PC-9 (cell line): ENCODE results near the gene RHBDD2. TPM values are rescaled to one million over a fixed set of nuclear protein-coding genes. Genes with fewer than 3 reads are reported as not detected.
A peak's percentile ranks its signal among the peaks of the same experiment; 100 is the strongest.

Experiments used
- BruUV-seq: library from RNA; stranded (reverse); fragments of 400-500 nt; replicated peaks from 2 replicates; lab custom pipeline; 2021; lab: Mats Ljungman, UMichigan
- CTCF ChIA-PET: fragments of 300-600 bp; sonication (Branson Sonifier 250); formaldehyde crosslinking; loops from one replicate; lab custom pipeline; 2022; ENCODE audit warnings: antibody characterized with exemption; lab: Charles Lee
- POLR2A ChIA-PET: fragments of 300-600 bp; sonication (Branson Sonifier 250); formaldehyde crosslinking; loops from one replicate; lab custom pipeline; 2022; ENCODE audit warnings: antibody characterized with exemption; ENCODE audit not compliant: unreplicated experiment; lab: Charles Lee
- DNase-seq, 2 experiments: peaks; one replicate each; pipeline versions ENCODE4 v3.0.0 to v3.0.0-alpha.2; 2015 to 2022; ENCODE audit warnings: mixed read lengths in 1 of 2
- H2AFZ ChIP-seq: fragments of 200-600 bp; sonication (generic); 2 replicates; pipeline ENCODE4 v1.8.1; 2017; ENCODE audit warnings: antibody characterized with exemption
- H3F3A ChIP-seq: fragments of 200-600 bp; sonication (generic); 2 replicates; pipeline ENCODE4 v1.8.1; 2017; ENCODE audit warnings: antibody characterized with exemption, mild to moderate bottlenecking, low read depth; ENCODE audit not compliant: insufficient read depth
- H3K27ac ChIP-seq: fragments of 200-600 bp; sonication (generic); 2 replicates; pipeline ENCODE4 v1.6.1; 2016; ENCODE audit warnings: mixed run types
- H3K27me3 ChIP-seq: fragments of 200-600 bp; sonication (generic); 2 replicates; pipeline ENCODE4 v1.6.1; 2016; ENCODE audit warnings: low read depth, mixed run types; ENCODE audit not compliant: insufficient read depth
- H3K36me3 ChIP-seq: fragments of 200-600 bp; sonication (generic); 2 replicates; pipeline ENCODE4 v1.6.1; 2016; ENCODE audit warnings: low read depth, mixed run types
- H3K4me1 ChIP-seq: fragments of 200-600 bp; sonication (generic); replicated peaks from 2 replicates; pipeline ENCODE4 v1.6.1; 2016; ENCODE audit warnings: mixed run types; ENCODE audit not compliant: insufficient read depth
- H3K4me2 ChIP-seq: fragments of 200-600 bp; sonication (generic); 2 replicates; pipeline ENCODE4 v1.6.1; 2017; ENCODE audit warnings: mixed run types
- H3K4me3 ChIP-seq: fragments of 200-600 bp; sonication (generic); 2 replicates; pipeline ENCODE4 v1.6.1; 2016; ENCODE audit warnings: mixed run types
- H3K79me2 ChIP-seq: fragments of 200-600 bp; sonication (generic); 2 replicates; pipeline ENCODE4 v1.6.1; 2017; ENCODE audit warnings: low read depth, mixed run types
- H3K9me2 ChIP-seq: fragments of 200-600 bp; sonication (generic); 2 replicates; pipeline ENCODE4 v1.8.1; 2017; ENCODE audit warnings: mild to moderate bottlenecking; ENCODE audit not compliant: insufficient read depth
- H3K9me3 ChIP-seq: fragments of 200-600 bp; sonication (generic); 2 replicates; pipeline ENCODE4 v1.8.1; 2016; ENCODE audit warnings: low read depth; ENCODE audit not compliant: insufficient read depth
- H4K20me1 ChIP-seq: fragments of 200-600 bp; sonication (generic); 2 replicates; pipeline ENCODE4 v1.8.1; 2017; ENCODE audit not compliant: insufficient read depth
- CTCF ChIP-seq: fragments of 200-600 bp; sonication (generic); conservative IDR thresholded peaks from 2 replicates; pipeline ENCODE4 v1.6.1; 2017; ENCODE audit warnings: mixed run types, antibody characterized with exemption, mild to moderate bottlenecking, moderate library complexity
- EZH2 ChIP-seq: fragments of 200-600 bp; sonication (generic); IDR thresholded peaks from 2 replicates; pipeline ENCODE4 v1.8.0; 2017; ENCODE audit warnings: antibody characterized with exemption, low read depth
- intact Hi-C: fragments of 100-400 bp; cut with micrococcal nuclease; formaldehyde crosslinking; loops from one replicate; pipeline ENCODE4 v1.10.0; 2022; ENCODE audit not compliant: unreplicated experiment
- total RNA-seq: library from RNA; stranded (reverse); gene quantifications from 2 replicates; pipeline ENCODE4 v1.2.3, GENCODE V29; 2021

RHBDD2 gene
- total RNA-seq, 1 experiment from 2014 or later = 71.7 TPM

- peaks cover 15% of the 10 kb centered on the region for H3K79me2 ChIP-seq
- TF ChIP-seq EZH2 (no peak), CTCF (no peak)
- H3K27ac ChIP-seq = no peak overlapping the region
- no peaks in the 10 kb centered on the region for H3K36me3 ChIP-seq
- BruUV-seq = no TSS peak
- no peak overlapping the region for H2AFZ ChIP-seq
- H4K20me1 ChIP-seq = no peaks in the 10 kb centered on the region
- no peaks in the 10 kb centered on the region for H3K9me2 ChIP-seq
- CTCF ChIA-PET = interaction anchor here (0.6 kb wide), 1 partner anchor 101 kb away, joined by 4 read pairs; no protein-coding TSS in a partner anchor
- POLR2A ChIA-PET = no interaction called here
- no peaks in the 10 kb centered on the region for H3K9me3 ChIP-seq
- H3K4me1 ChIP-seq = peaks cover 13% of the 10 kb centered on the region
- peaks cover 9% of the 10 kb centered on the region; the same call in 1 of the 2 replicates for H3F3A ChIP-seq
- intact Hi-C loops = no loop called here
- DNase-seq = no peak
- no peaks in the 10 kb centered on the region for H3K27me3 ChIP-seq
- no peak overlapping the region for H3K4me3 ChIP-seq
- H3K4me2 ChIP-seq = no peak overlapping the region
These were observed 3.4 kb upstream of the RHBDD2 start for GRCh38 chr7:75875113-75876080.

GRCh38 chr7:75876126-75876881, 2.5 kb upstream of the RHBDD2 start:
- no peaks in the 10 kb centered on the region for H3K9me2 ChIP-seq
- no peak for DNase-seq
- H3K27me3 ChIP-seq = no peaks in the 10 kb centered on the region
- CTCF ChIA-PET = no interaction called here
- H3K36me3 ChIP-seq = no peaks in the 10 kb centered on the region
- H3F3A ChIP-seq = peaks cover 9% of the 10 kb centered on the region; the same call in 1 of the 2 replicates
- H3K79me2 ChIP-seq = peaks cover 23% of the 10 kb centered on the region
- TF ChIP-seq EZH2 = no peak
- TF ChIP-seq CTCF = no peak
- no peaks in the 10 kb centered on the region for H3K9me3 ChIP-seq
- intact Hi-C loops = no loop called here
- H2AFZ ChIP-seq = no peak overlapping the region
- H3K4me1 ChIP-seq = peaks cover 13% of the 10 kb centered on the region
- no TSS peak for BruUV-seq
- no peaks in the 10 kb centered on the region for H4K20me1 ChIP-seq
- H3K4me3 ChIP-seq = no peak overlapping the region
- POLR2A ChIA-PET = no interaction called here
- H3K27ac ChIP-seq = no peak overlapping the region
- no peak overlapping the region for H3K4me2 ChIP-seq

DNA sequence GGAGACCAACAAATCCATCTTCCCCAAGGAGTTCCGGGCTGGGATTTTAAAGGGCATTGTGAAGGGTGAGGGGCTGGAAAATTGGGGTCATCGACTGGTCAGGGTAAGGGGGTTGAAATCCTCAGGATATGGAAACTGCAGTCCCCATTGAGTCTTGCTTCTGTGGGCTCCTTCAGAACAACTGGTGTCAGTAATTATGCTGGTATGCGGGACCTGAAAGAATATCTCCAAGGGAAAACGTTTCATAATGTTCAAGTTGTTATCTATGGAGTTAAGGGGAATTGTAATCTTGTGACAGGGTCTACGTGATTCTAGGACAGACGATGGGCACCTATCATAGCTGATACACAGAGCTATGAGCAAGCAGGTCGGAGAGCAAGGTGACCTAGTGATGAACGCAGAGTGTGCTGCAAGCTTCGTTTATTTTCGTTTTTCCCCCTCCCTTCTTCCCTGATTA, 494 bp upstream of the RHBDD2 start:
- Histone ChIP-seq H3F3A (peaks cover 5% of the 10 kb centered on the region; the same call in 1 of the 2 replicates), H3K79me2 (peaks cover 23% of the 10 kb centered on the region), H3K4me2 (peak overlapping the region; percentile 83), H3K9me3 (no peaks in the 10 kb centered on the region), H4K20me1 (no peaks in the 10 kb centered on the region), H3K27ac (no peak overlapping the region), H3K9me2 (no peaks in the 10 kb centered on the region), H3K36me3 (peaks cover 5% of the 10 kb centered on the region; the same call in 1 of the 2 replicates), H3K4me3 (peak overlapping the region; percentile 29; the same call in 1 of the 2 replicates), H3K4me1 (peaks cover 13% of the 10 kb centered on the region), H2AFZ (peak overlapping the region; percentile 83), H3K27me3 (no peaks in the 10 kb centered on the region)
- intact Hi-C loops = no loop called here
- no peak for DNase-seq
- ChIA-PET CTCF (interaction anchor here (0.6 to 1.2 kb wide), 3 partner anchors 36 to 318 kb away, joined by 3 to 10 read pairs (median 6); no protein-coding TSS in a partner anchor), POLR2A (interaction anchor here (0.5 to 1.0 kb wide), 2 partner anchors 37 to 169 kb away, joined by 4 read pairs; partner anchors contain the start of genes MDH2 and STYXL1)
- TF ChIP-seq CTCF = no peak
- TF ChIP-seq EZH2 = no peak
- BruUV-seq = TSS peak; percentile 92
